GM21619 (cell line): ENCODE data around the gene JADE1.

ENCODE experiments used
- ATAC-seq: cut with Tn5 transposase; IDR thresholded peaks from one replicate; pipeline ENCODE4 v1.9.1; 2021; ENCODE audit not compliant: unreplicated experiment

The JADE1 gene

GRCh38 chr4:128810331-128810870, 901 bp downstream of the JADE1 start:
- no peak for ATAC-seq

- peak; percentile 45 for ATAC-seq
These were observed 1.5 kb downstream of the JADE1 start for GRCh38 chr4:128810871-128811570.

GRCh38 chr4:128811571-128812441, 2.3 kb downstream of the JADE1 start:
- ATAC-seq: peak; percentile 47

GRCh38 chr4:128812442-128813235, 3.1 kb downstream of the JADE1 start:
- no peak for ATAC-seq

- ATAC-seq: no peak
These were observed 4.5 kb downstream of the JADE1 start for GRCh38 chr4:128813965-128814364.

GRCh38 chr4:128818442-128818841, 8.9 kb downstream of the JADE1 start:
- ATAC-seq: no peak

GRCh38 chr4:128819082-128819742, 9.7 kb downstream of the JADE1 start:
- no peak for ATAC-seq

GRCh38 chr4:128820671-128821070, 11.2 kb downstream of the JADE1 start:
- ATAC-seq: no peak

- no peak for ATAC-seq
These were observed 11.7 kb downstream of the JADE1 start for GRCh38 chr4:128821151-128821550.

GRCh38 chr4:128823025-128823661, 13.6 kb downstream of the JADE1 start:
- ATAC-seq: no peak

- ATAC-seq: no peak
These were observed 15.7 kb downstream of the JADE1 start for GRCh38 chr4:128825226-128825625.

GRCh38 chr4:128827296-128827695, 17.8 kb downstream of the JADE1 start:
- ATAC-seq: peak; percentile 34

- no peak for ATAC-seq
These were observed 21.5 kb downstream of the JADE1 start for GRCh38 chr4:128830906-128831503.

- no peak for ATAC-seq
These were observed 22.2 kb downstream of the JADE1 start for GRCh38 chr4:128831531-128832242.

- ATAC-seq: no peak
These were observed 22.7 kb downstream of the JADE1 start for GRCh38 chr4:128832243-128832625.

- no peak for ATAC-seq
These were observed 26.2 kb downstream of the JADE1 start for GRCh38 chr4:128835498-128836222.

- ATAC-seq: no peak
These were observed 27.7 kb downstream of the JADE1 start for GRCh38 chr4:128837198-128837597.

GRCh38 chr4:128837679-128838078, 28.2 kb downstream of the JADE1 start:
- ATAC-seq: peak; percentile 47
